Erythroblast (primary cell): ENCODE data around the gene KIRREL3.

Experiments
- GATA1 ChIP-seq: IDR thresholded peaks from 2 replicates; pipeline ENCODE4 v1.6.1; 2011; ENCODE audit warnings: low read depth, mild to moderate bottlenecking, control low read depth, low read length, moderate library complexity
- POLR2A ChIP-seq: IDR thresholded peaks from 2 replicates; pipeline ENCODE4 v1.6.1; 2011; ENCODE audit warnings: mild to moderate bottlenecking, low read length

DNA sequence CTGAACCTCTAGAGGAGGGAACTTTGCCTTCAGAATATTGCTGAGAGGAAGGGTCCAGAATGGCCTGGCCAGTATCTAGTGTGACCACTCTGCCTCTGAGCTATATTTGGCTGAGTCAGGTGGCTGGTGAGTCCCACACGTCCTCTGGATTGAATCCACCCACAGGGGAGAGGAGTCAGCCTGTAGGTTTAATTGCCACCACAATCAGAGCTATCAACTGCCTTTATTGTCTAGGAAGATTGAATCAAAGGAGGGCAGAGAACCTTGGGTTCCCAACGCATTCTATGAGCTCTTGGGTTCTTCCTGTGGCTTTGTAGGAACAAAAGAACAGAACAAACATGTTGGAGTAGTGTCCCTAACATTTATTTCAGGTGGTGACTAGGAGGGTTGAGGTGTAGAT is 577.4 kb downstream of the KIRREL3 start:
- TF ChIP-seq POLR2A (no peak), GATA1 (no peak)
